SK-N-SH (cell line): ENCODE measurements around the gene HDAC6. TPM values are rescaled to one million over a fixed set of nuclear protein-coding genes. Genes with fewer than 3 reads are reported as not detected.
A peak's percentile ranks its signal among the peaks of the same experiment; 100 is the strongest.

Experiments used
- CTCF ChIA-PET: fragments of 300-600, 350-600 bp; formaldehyde crosslinking; extraction: SDS; loops from one replicate; lab custom pipeline; 2021; lab: Yijun Ruan, JAX
- POLR2A ChIA-PET: fragments of 350-600 bp; sonication (Branson Sonifier 250); formaldehyde crosslinking; extraction: SDS; loops from one replicate; lab custom pipeline; 2020; ENCODE audit warnings: antibody characterized with exemption, inconsistent platforms; lab: Yijun Ruan, JAX
- DNase-seq: peaks from one replicate; pipeline ENCODE4 v3.0.0; 2012
- H2AFZ ChIP-seq: fragments of 200-600 bp; sonication (generic); 2 replicates; pipeline ENCODE4 v1.8.1; 2016; ENCODE audit warnings: antibody characterized with exemption, mild to moderate bottlenecking, low read depth
- H3F3A ChIP-seq: fragments of 200-600 bp; sonication (generic); replicated peaks from 2 replicates; pipeline ENCODE3; 2016; ENCODE audit warnings: antibody characterized with exemption, mild to moderate bottlenecking; ENCODE audit not compliant: insufficient read depth
- H3K27ac ChIP-seq, 2 experiments: fragments of 200-500 bp in 1 of 2; fragments of 200-600 bp in 1 of 2; sonication (Bioruptor generic) in 1 of 2; sonication (generic), shearing (Covaris generic) in 1 of 2; 2 replicates each; pipeline versions ENCODE4 v1.5.1 to v1.6.1; 2014 to 2016; ENCODE audit warnings: low read depth in 2 of 2, inconsistent platforms in 1 of 2, low read length in 1 of 2, mild to moderate bottlenecking in 1 of 2, mixed read lengths in 1 of 2
- H3K27me3 ChIP-seq: fragments of 200-600 bp; sonication (generic), shearing (Covaris generic); 2 replicates; pipeline ENCODE4 v1.6.1; 2016; ENCODE audit warnings: mixed run types; ENCODE audit not compliant: insufficient read depth
- H3K36me3 ChIP-seq, 2 experiments: fragments of 200-500 bp in 1 of 2; fragments of 200-600 bp in 1 of 2; sonication (Bioruptor generic) in 1 of 2; sonication (generic) in 1 of 2; replicated peaks in 1 of 2; 2 replicates each; pipeline versions ENCODE3 to v1.5.1; 2014 to 2016; ENCODE audit warnings: low read length in 1 of 2, mild to moderate bottlenecking in 1 of 2; ENCODE audit not compliant: insufficient read depth in 2 of 2, control insufficient read depth in 1 of 2
- H3K4me1 ChIP-seq, 2 experiments: fragments of 200-500 bp in 1 of 2; fragments of 200-600 bp in 1 of 2; sonication (Bioruptor generic) in 1 of 2; sonication (generic), shearing (Covaris generic) in 1 of 2; 2 replicates each; pipeline versions ENCODE4 v1.5.1 to v1.6.1; 2014 to 2016; ENCODE audit warnings: low read depth in 1 of 2, low read length in 1 of 2, mixed run types in 1 of 2; ENCODE audit not compliant: insufficient read depth in 2 of 2, control insufficient read depth in 1 of 2
- H3K4me2 ChIP-seq: fragments of 200-600 bp; sonication (generic), shearing (Covaris generic); 2 replicates; pipeline ENCODE4 v1.6.1; 2017; ENCODE audit warnings: mixed run types
- H3K4me3 ChIP-seq, 2 experiments: fragments of 200-500 bp in 1 of 2; fragments of 200-600 bp in 1 of 2; sonication (Bioruptor generic) in 1 of 2; sonication (generic), shearing (Covaris generic) in 1 of 2; 2 replicates each; pipeline versions ENCODE4 v1.5.1 to v1.8.1; 2014 to 2016; ENCODE audit warnings: low read depth in 2 of 2, inconsistent platforms in 1 of 2, low read length in 1 of 2, mild to moderate bottlenecking in 1 of 2, mixed read lengths in 1 of 2, moderate library complexity in 1 of 2
- H3K79me2 ChIP-seq: fragments of 200-600 bp; sonication (generic); 2 replicates; pipeline ENCODE4 v1.8.1; 2017; ENCODE audit warnings: mild to moderate bottlenecking; ENCODE audit not compliant: insufficient read depth
- H3K9ac ChIP-seq: fragments of 200-600 bp; sonication (generic); 2 replicates; pipeline ENCODE4 v1.6.1; 2017; ENCODE audit warnings: mixed run types
- H3K9me2 ChIP-seq: fragments of 200-600 bp; sonication (generic); 2 replicates; pipeline ENCODE4 v1.6.1; 2017; ENCODE audit warnings: mixed run types
- H3K9me3 ChIP-seq: fragments of 200-600 bp; sonication (generic); 2 replicates; pipeline ENCODE4 v1.6.1; 2017; ENCODE audit warnings: mixed run types, mild to moderate bottlenecking, moderate library complexity
- H4K20me1 ChIP-seq: fragments of 200-600 bp; sonication (generic); 2 replicates; pipeline ENCODE4 v1.6.1; 2017; ENCODE audit warnings: mild to moderate bottlenecking, mixed run types; ENCODE audit not compliant: insufficient read depth
- FOXJ3 ChIP-seq: sonication (generic); formaldehyde crosslinking; IDR thresholded peaks from 2 replicates; pipeline ENCODE4 v1.5.1; 2020; ENCODE audit warnings: mild to moderate bottlenecking, missing genetic modification reagents
- MEF2A ChIP-seq: IDR thresholded peaks from 2 replicates; pipeline ENCODE4 v1.4.0; 2012; ENCODE audit warnings: low read depth, borderline replicate concordance
- MXI1 ChIP-seq: IDR thresholded peaks from 2 replicates; pipeline ENCODE4 v1.6.1; 2012; ENCODE audit warnings: mild to moderate bottlenecking, low read depth, low read length, improper control_type of control experiment
- NFIC ChIP-seq: IDR thresholded peaks from 2 replicates; pipeline ENCODE4 v1.4.0; 2012; ENCODE audit warnings: borderline replicate concordance
- NRF1 ChIP-seq: IDR thresholded peaks from 2 replicates; pipeline ENCODE4 v1.6.1; 2012; ENCODE audit warnings: low read depth, mild to moderate bottlenecking, low read length
- POLR2AphosphoS5 ChIP-seq: IDR thresholded peaks from 2 replicates; pipeline ENCODE4 v1.6.1; 2012; ENCODE audit warnings: low read depth, low read length
- RAD21 ChIP-seq: IDR thresholded peaks from 2 replicates; pipeline ENCODE4 v1.6.1; 2012; ENCODE audit warnings: mild to moderate bottlenecking, low read length
- REST ChIP-seq: IDR thresholded peaks from 2 replicates; pipeline ENCODE4 v1.6.1; 2012; ENCODE audit warnings: mild to moderate bottlenecking, low read depth, low read length, moderate library complexity
- RFX5 ChIP-seq: IDR thresholded peaks from 2 replicates; pipeline ENCODE4 v1.6.1; 2012; ENCODE audit warnings: mild to moderate bottlenecking, improper control_type of control experiment, low read length
- SMC3 ChIP-seq: IDR thresholded peaks from 2 replicates; pipeline ENCODE4 v1.6.1; 2012; ENCODE audit warnings: low read depth, low read length, improper control_type of control experiment
- TCF12 ChIP-seq: IDR thresholded peaks from 2 replicates; pipeline ENCODE4 v1.4.0; 2012
- TEAD4 ChIP-seq: IDR thresholded peaks from 2 replicates; pipeline ENCODE4 v1.4.0; 2012; ENCODE audit warnings: mild to moderate bottlenecking, borderline replicate concordance; ENCODE audit not compliant: insufficient read depth
- USF1 ChIP-seq: IDR thresholded peaks from 2 replicates; pipeline ENCODE4 v1.4.0; 2012; ENCODE audit warnings: low read depth, borderline replicate concordance
- YY1 ChIP-seq: IDR thresholded peaks from 2 replicates; pipeline ENCODE4 v1.4.0; 2012; ENCODE audit warnings: low read depth, mild to moderate bottlenecking
- WGBS: methylation state at CpG from one replicate; pipeline ENCODE4 v1.1.6; 2017; ENCODE audit warnings: low lambda C conversion rate; 5-methylcytosine and 5-hydroxymethylcytosine counted together
- polyA plus RNA-seq, 3 experiments: library from polyadenylated mRNA; depleted of rRNA; stranded (reverse); fragments of >200 nt; gene quantifications; 2 replicates each; pipeline ENCODE4 v1.2.3, GENCODE V29; 2012

HDAC6 gene
- polyA plus RNA-seq, 1 of the 3 experiments (the other 2 are of a cell fraction), result 34.0 TPM

- TF ChIP-seq SMC3, result no peak
- no peak for TF ChIP-seq MEF2A
- TF ChIP-seq TCF12, result no peak
- TF ChIP-seq NFIC, result no peak
- Histone ChIP-seq H3K27ac (no peak overlapping the region), H3F3A (no peaks in the 10 kb centered on the region), H3K9ac (no peak overlapping the region), H3K27me3 (peaks cover 23% of the 10 kb centered on the region; the same call in 1 of the 2 replicates), H2AFZ (no peak overlapping the region), H3K4me2 (no peak overlapping the region), H3K9me3 (no peaks in the 10 kb centered on the region), H3K36me3 (no peaks in the 10 kb centered on the region), H4K20me1 (no peaks in the 10 kb centered on the region), H3K9me2 (no peaks in the 10 kb centered on the region), H3K79me2 (no peaks in the 10 kb centered on the region), H3K4me3 (no peak overlapping the region), H3K4me1 (no peaks in the 10 kb centered on the region)
- POLR2A ChIA-PET, result no interaction called here
- DNase-seq, result no peak
- CTCF ChIA-PET, result interaction anchor here (1.5 kb wide), 1 partner anchor 9 kb away, joined by 4 read pairs; no protein-coding TSS in a partner anchor
- WGBS, result 25% methylated on average over 3 of the region's 3 CpGs
Measured at GRCh38 chrX:48784726-48785125, 17.1 kb upstream of the HDAC6 start.

GRCh38 chrX:48785186-48785539, 16.7 kb upstream of the HDAC6 start:
- ChIA-PET CTCF (interaction anchor here (1.5 kb wide), 1 partner anchor 8 kb away, joined by 4 read pairs; no protein-coding TSS in a partner anchor), POLR2A (no interaction called here)
- peaks cover 26% of the 10 kb centered on the region; the same call in 1 of the 2 replicates for H3K27me3 ChIP-seq
- no peaks in the 10 kb centered on the region for H3K36me3 ChIP-seq
- H3K27ac ChIP-seq, result no peak overlapping the region
- no peaks in the 10 kb centered on the region for H3K9me3 ChIP-seq
- H3K4me2 ChIP-seq, result no peak overlapping the region
- no peak overlapping the region for H2AFZ ChIP-seq
- H4K20me1 ChIP-seq, result no peaks in the 10 kb centered on the region
- peak; percentile 8 for DNase-seq
- H3F3A ChIP-seq, result no peaks in the 10 kb centered on the region
- H3K4me1 ChIP-seq, result no peaks in the 10 kb centered on the region
- no peak overlapping the region for H3K4me3 ChIP-seq
- TF ChIP-seq MXI1 (no peak), TEAD4 (no peak), FOXJ3 (CRISPR knock-in tag) (no peak), NFIC (no peak), USF1 (no peak), RFX5 (no peak), POLR2AphosphoS5 (no peak), RAD21 (no peak), REST (no peak), NRF1 (no peak), MEF2A (no peak), YY1 (no peak), TCF12 (no peak)
- H3K79me2 ChIP-seq, result no peaks in the 10 kb centered on the region
- no peaks in the 10 kb centered on the region for H3K9me2 ChIP-seq
- no peak overlapping the region for H3K9ac ChIP-seq
- WGBS, result no CpG with 5 or more reads among the region's 1 CpG
